Keratinocyte (primary cell): Measurements from ENCODE around the gene INTU. TPM values are rescaled to one million over a fixed set of nuclear protein-coding genes. Genes with fewer than 3 reads are reported as not detected.

ENCODE experiments used
- DNase-seq: peaks from one replicate; pipeline ENCODE4 v3.0.0-alpha.2; 2011; ENCODE audit warnings: low read depth, missing footprints, low spot score
- FAIRE-seq: peaks from 2 replicates; lab custom pipeline; 2011; peaks lifted over from hg19 to GRCh38; lab: Jason Lieb, UNC
- H2AFZ ChIP-seq: 2 replicates; pipeline ENCODE4 v1.6.0; 2012; ENCODE audit warnings: low read length, control low read depth, inconsistent platforms; ENCODE audit not compliant: control insufficient read depth
- H3K27ac ChIP-seq: 2 replicates; pipeline ENCODE4 v1.5.1; 2011; ENCODE audit warnings: low read length; ENCODE audit not compliant: control insufficient read depth, insufficient read depth
- H3K27me3 ChIP-seq: 3 replicates; pipeline ENCODE4 v1.6.0; 2011; ENCODE audit warnings: low read length; ENCODE audit not compliant: control insufficient read depth, insufficient read depth; ENCODE audit errors: extremely low read depth
- H3K36me3 ChIP-seq, 2 experiments: 2 replicates in 1 of 2; 3 replicates in 1 of 2; pipeline ENCODE4 v1.5.1; 2011; ENCODE audit warnings: low read length in 2 of 2, mild to moderate bottlenecking in 1 of 2; ENCODE audit not compliant: control insufficient read depth in 2 of 2, insufficient read depth in 2 of 2; ENCODE audit errors: extremely low read depth in 1 of 2
- H3K4me1 ChIP-seq: 3 replicates; pipeline ENCODE4 v1.5.1; 2011; ENCODE audit warnings: low read length; ENCODE audit not compliant: control insufficient read depth, insufficient read depth; ENCODE audit errors: extremely low read depth
- H3K4me2 ChIP-seq: 3 replicates; pipeline ENCODE4 v1.6.0; 2011; ENCODE audit warnings: low read depth, low read length; ENCODE audit not compliant: control insufficient read depth, insufficient read depth; ENCODE audit errors: extremely low read depth
- H3K4me3 ChIP-seq, 3 experiments: fragments of 200-600 bp in 1 of 3; sonication (generic) in 1 of 3; 2 replicates in 2 of 3; 3 replicates in 1 of 3; pipeline ENCODE4 v1.5.1; 2011 to 2016; ENCODE audit warnings: low read length in 3 of 3, mild to moderate bottlenecking in 3 of 3, control low read depth in 2 of 3, inconsistent platforms in 1 of 3, low read depth in 1 of 3, mixed read lengths in 1 of 3, mixed run types in 1 of 3, moderate library complexity in 1 of 3; ENCODE audit not compliant: control insufficient read depth in 2 of 3, insufficient read depth in 2 of 3; ENCODE audit errors: extremely low read depth in 1 of 3
- H3K79me2 ChIP-seq: 2 replicates; pipeline ENCODE4 v1.6.0; 2012; ENCODE audit warnings: low read length; ENCODE audit not compliant: control insufficient read depth, insufficient read depth
- H3K9ac ChIP-seq: 3 replicates; pipeline ENCODE4 v1.6.0; 2011; ENCODE audit warnings: low read length; ENCODE audit not compliant: control insufficient read depth, insufficient read depth; ENCODE audit errors: extremely low read depth
- H3K9me1 ChIP-seq: 3 replicates; pipeline ENCODE4 v1.6.0; 2011; ENCODE audit warnings: low read length; ENCODE audit not compliant: control insufficient read depth, insufficient read depth; ENCODE audit errors: extremely low read depth
- H3K9me3 ChIP-seq: 2 replicates; pipeline ENCODE4 v1.5.1; 2012; ENCODE audit warnings: low read depth, low read length; ENCODE audit not compliant: control insufficient read depth
- H4K20me1 ChIP-seq: 3 replicates; pipeline ENCODE4 v1.6.0; 2011; ENCODE audit warnings: low read length; ENCODE audit not compliant: control insufficient read depth, insufficient read depth; ENCODE audit errors: extremely low read depth
- CTCF ChIP-seq, 3 experiments: IDR thresholded peaks in 1 of 3; conservative IDR thresholded peaks in 1 of 3; optimal IDR thresholded peaks in 1 of 3; 2 replicates in 2 of 3; 3 replicates in 1 of 3; pipeline versions ENCODE3 to v1.5.1; 2011; ENCODE audit warnings: low read length in 3 of 3, mild to moderate bottlenecking in 3 of 3, moderate library complexity in 2 of 3, control low read depth in 1 of 3, inconsistent platforms in 1 of 3; ENCODE audit not compliant: insufficient read depth in 2 of 3; ENCODE audit errors: extremely low read depth in 1 of 3
- EZH2 ChIP-seq: IDR thresholded peaks from one replicate; pipeline ENCODE4 v1.6.1; 2012; ENCODE audit warnings: inconsistent platforms, mild to moderate bottlenecking, low read length, moderate library complexity
- dilution Hi-C: fragments of 300-500 bp; cut with MboI; formaldehyde crosslinking; loops from one replicate; pipeline ENCODE4 v1.7.0; 2020; ENCODE audit warnings: low sequenced_read_pairs; ENCODE audit not compliant: extremely low pct_ligation_motif_present
- polyA plus RNA-seq, 5 experiments: library from polyadenylated mRNA; depleted of rRNA in 3 of 5; stranded (reverse) in 3 of 5; stranded (forward) in 1 of 5; unstranded in 1 of 5; fragments of >200 nt; gene quantifications; 1 replicate in 1 of 5; 2 replicates in 3 of 5; 3 replicates in 1 of 5; pipeline versions ENCODE4 v1.2.1 to v1.2.3, GENCODE V29; 2011 to 2012; ENCODE audit warnings: missing spikeins in 2 of 5, low read depth in 1 of 5, low replicate concordance in 1 of 5

The INTU gene
- polyA plus RNA-seq, 1 donor (not counting 4 experiments of a cell fraction or from before 2014, with no cell fraction given): 5.0 TPM

- no peak for TF ChIP-seq EZH2
- FAIRE-seq (no peak), DNase-seq (no peak)
- H3K4me2 ChIP-seq: no peak overlapping the region
- dilution Hi-C loops: no loop called here
- H3K36me3 ChIP-seq: no peaks in the 10 kb centered on the region
- no peaks in the 10 kb centered on the region for H3K9me1 ChIP-seq
- H3K9ac ChIP-seq: no peak overlapping the region
- no peak overlapping the region for H3K27ac ChIP-seq
- H4K20me1 ChIP-seq: no peaks in the 10 kb centered on the region
- H3K9me3 ChIP-seq: no peaks in the 10 kb centered on the region
- peaks cover 9% of the 10 kb centered on the region for H3K4me1 ChIP-seq
- H3K4me3 ChIP-seq: no peak overlapping the region
- no peaks in the 10 kb centered on the region for H3K79me2 ChIP-seq
- no peaks in the 10 kb centered on the region for H3K27me3 ChIP-seq
- no peak overlapping the region for H2AFZ ChIP-seq
Measured at GRCh38 chr4:127772769-127773671, 140.3 kb downstream of the INTU start.

GRCh38 chr4:127775843-127776242 is 143.1 kb downstream of the INTU start:
- FAIRE-seq (no peak), DNase-seq (no peak)
- H3K9ac ChIP-seq: no peak overlapping the region
- no peaks in the 10 kb centered on the region for H3K36me3 ChIP-seq
- no peaks in the 10 kb centered on the region for H3K9me3 ChIP-seq
- no peaks in the 10 kb centered on the region for H3K79me2 ChIP-seq
- H2AFZ ChIP-seq: no peak overlapping the region
- TF ChIP-seq EZH2 (no peak), CTCF (optimal IDR thresholded peaks at IDR 0.05 in 1 of 3, IDR thresholded peaks at IDR 0.05 in 1 of 3, conservative IDR thresholded peaks at IDR 0.05 in 1 of 3; ENCODE audit: extremely low read depth in 1 of 3, insufficient read depth in 2 of 3, low read length in 3 of 3) (no peak)
- H3K27ac ChIP-seq: no peak overlapping the region
- no peak overlapping the region for H3K4me3 ChIP-seq
- no peaks in the 10 kb centered on the region for H3K9me1 ChIP-seq
- H3K27me3 ChIP-seq: no peaks in the 10 kb centered on the region
- H3K4me2 ChIP-seq: no peak overlapping the region
- H4K20me1 ChIP-seq: no peaks in the 10 kb centered on the region
- dilution Hi-C loops: no loop called here
- H3K4me1 ChIP-seq: peaks cover 9% of the 10 kb centered on the region

Other genes with a start within 250 kb of the INTU start
- 0.06 TPM in 1 of 3 replicates, not detected in the others for gene SLC25A31, start 97.4 kb downstream of the INTU start, polyA plus RNA-seq
- gene HSPA4L, start 149.4 kb downstream of the INTU start, polyA plus RNA-seq: 14.3 to 25.4 TPM (median 18.2 TPM) in 3 replicates
- gene PLK4, start 247.9 kb downstream of the INTU start, polyA plus RNA-seq: 5.7 to 21.4 TPM (median 9.9 TPM) in 3 replicates